H9 (cell line): ENCODE results near the gene CLEC2L. TPM values are rescaled to one million over a fixed set of nuclear protein-coding genes. Genes with fewer than 3 reads are reported as not detected.
A peak's percentile ranks its signal among the peaks of the same experiment; 100 is the strongest.

Source experiments
- DNase-seq: peaks from one replicate; pipeline ENCODE4 v3.0.0-alpha.2; 2017
- H2AFZ ChIP-seq: one replicate; pipeline ENCODE4 v1.6.1; 2013; ENCODE audit warnings: mild to moderate bottlenecking, low read length, control low read depth, moderate library complexity
- H2AK5ac ChIP-seq: 2 replicates; pipeline ENCODE4 v1.6.1; 2013; ENCODE audit warnings: low read length, control low read depth, mixed read lengths; ENCODE audit not compliant: insufficient read length
- H2BK120ac ChIP-seq: one replicate; pipeline ENCODE4 v1.6.1; 2013; ENCODE audit warnings: low read depth, mild to moderate bottlenecking, low read length, control low read depth, inconsistent platforms; ENCODE audit not compliant: poor library complexity, severe bottlenecking
- H2BK12ac ChIP-seq: 2 replicates; pipeline ENCODE4 v1.6.1; 2013; ENCODE audit warnings: low read length, control low read depth, mixed read lengths, low read depth; ENCODE audit not compliant: insufficient read length
- H2BK15ac ChIP-seq: 2 replicates; pipeline ENCODE4 v1.6.1; 2013; ENCODE audit warnings: low read depth, low read length, control low read depth
- H2BK20ac ChIP-seq: one replicate; pipeline ENCODE4 v1.6.1; 2013; ENCODE audit warnings: low read depth, mild to moderate bottlenecking, low read length, control low read depth, inconsistent platforms; ENCODE audit not compliant: poor library complexity, severe bottlenecking
- H2BK5ac ChIP-seq: 2 replicates; pipeline ENCODE4 v1.6.1; 2013; ENCODE audit warnings: low read length, control low read depth, mixed read lengths; ENCODE audit not compliant: insufficient read length
- H3K14ac ChIP-seq: 2 replicates; pipeline ENCODE4 v1.6.1; 2013; ENCODE audit warnings: low read length, control low read depth; ENCODE audit not compliant: insufficient read depth
- H3K18ac ChIP-seq: 2 replicates; pipeline ENCODE4 v1.6.1; 2013; ENCODE audit warnings: low read depth, mild to moderate bottlenecking, mixed read lengths, low read length, control low read depth; ENCODE audit not compliant: insufficient read length
- H3K23ac ChIP-seq: 2 replicates; pipeline ENCODE4 v1.6.1; 2013; ENCODE audit warnings: low read length, control low read depth, mixed read lengths, low read depth; ENCODE audit not compliant: insufficient read length
- H3K23me2 ChIP-seq: 2 replicates; pipeline ENCODE4 v1.6.1; 2013; ENCODE audit warnings: low read depth, mild to moderate bottlenecking, mixed read lengths, low read length, control low read depth; ENCODE audit not compliant: insufficient read length, poor library complexity, severe bottlenecking
- H3K27ac ChIP-seq: 2 replicates; pipeline ENCODE4 v1.5.1; 2013; ENCODE audit warnings: low read length, control low read depth, mixed read lengths, low read depth; ENCODE audit not compliant: insufficient read length
- H3K27me3 ChIP-seq: 2 replicates; pipeline ENCODE4 v1.6.1; 2013; ENCODE audit warnings: low read length, control low read depth, inconsistent platforms; ENCODE audit not compliant: insufficient read depth
- H3K4ac ChIP-seq: 2 replicates; pipeline ENCODE4 v1.6.1; 2013; ENCODE audit warnings: low read depth, mild to moderate bottlenecking, control low read depth, inconsistent platforms, low read length, moderate library complexity
- H3K4me1 ChIP-seq: 2 replicates; pipeline ENCODE4 v1.6.1; 2013; ENCODE audit warnings: low read length, control low read depth, inconsistent platforms; ENCODE audit not compliant: insufficient read depth
- H3K4me2 ChIP-seq: 2 replicates; pipeline ENCODE4 v1.6.1; 2013; ENCODE audit warnings: low read length, control low read depth, mixed read lengths; ENCODE audit not compliant: insufficient read length, insufficient read depth
- H3K56ac ChIP-seq: 2 replicates; pipeline ENCODE4 v1.6.1; 2013; ENCODE audit warnings: low read depth, mild to moderate bottlenecking, mixed read lengths, low read length, control low read depth; ENCODE audit not compliant: insufficient read length
- H3K79me1 ChIP-seq: 2 replicates; pipeline ENCODE4 v1.6.1; 2013; ENCODE audit warnings: low read depth, mild to moderate bottlenecking, moderate library complexity, low read length, control low read depth, inconsistent platforms; ENCODE audit not compliant: insufficient read depth, poor library complexity, severe bottlenecking
- H3K79me2 ChIP-seq: 2 replicates; pipeline ENCODE4 v1.6.1; 2013; ENCODE audit warnings: low read length, control low read depth, inconsistent platforms; ENCODE audit not compliant: insufficient read depth
- H3K9ac ChIP-seq: 2 replicates; pipeline ENCODE4 v1.6.1; 2013; ENCODE audit warnings: low read length, control low read depth, mixed read lengths; ENCODE audit not compliant: insufficient read length; ENCODE audit errors: extremely low read depth
- H3K9me3 ChIP-seq: one replicate; pipeline ENCODE4 v1.6.1; 2013; ENCODE audit warnings: low read depth, low read length, inconsistent platforms; ENCODE audit not compliant: control insufficient read depth
- H3T11ph ChIP-seq: one replicate; pipeline ENCODE4 v1.6.1; 2013; ENCODE audit warnings: mild to moderate bottlenecking, low read length, control low read depth, inconsistent platforms
- H4K20me1 ChIP-seq: one replicate; pipeline ENCODE4 v1.6.1; 2013; ENCODE audit not compliant: control insufficient read depth, insufficient read length, insufficient read depth
- H4K5ac ChIP-seq: 2 replicates; pipeline ENCODE4 v1.6.1; 2013; ENCODE audit warnings: low read depth, mild to moderate bottlenecking, mixed read lengths, low read length, control low read depth; ENCODE audit not compliant: insufficient read length
- H4K8ac ChIP-seq: replicated peaks from 2 replicates; pipeline ENCODE4 v1.6.1; 2013; ENCODE audit warnings: low read length, control low read depth, mixed read lengths, low read depth; ENCODE audit not compliant: insufficient read length
- H4K91ac ChIP-seq: 2 replicates; pipeline ENCODE4 v1.6.1; 2013; ENCODE audit warnings: low read depth, mild to moderate bottlenecking, moderate library complexity, mixed read lengths, low read length, control low read depth; ENCODE audit not compliant: insufficient read length
- H3K27ac Mint-ChIP-seq, 3 experiments: 2 replicates in 2 of 3; 3 replicates in 1 of 3; pipeline ENCODE4 v1.8.0; 2020 to 2021; ENCODE audit warnings: mixed read lengths in 3 of 3, mild to moderate bottlenecking in 1 of 3, moderate library complexity in 1 of 3
- H3K27me3 Mint-ChIP-seq: 2 replicates; pipeline ENCODE4 v1.8.0; 2021; ENCODE audit warnings: low read depth, mild to moderate bottlenecking, moderate library complexity, mixed read lengths
- H3K36me3 Mint-ChIP-seq, 3 experiments: 2 replicates in 2 of 3; 3 replicates in 1 of 3; pipeline ENCODE4 v1.8.0; 2020 to 2021; ENCODE audit warnings: low read depth in 3 of 3, mixed read lengths in 3 of 3; ENCODE audit not compliant: insufficient read depth in 1 of 3
- H3K4me1 Mint-ChIP-seq, 2 experiments: 2 replicates each; pipeline ENCODE4 v1.8.0; 2020; ENCODE audit warnings: mixed read lengths in 2 of 2
- H3K4me3 Mint-ChIP-seq, 2 experiments: 2 replicates in 1 of 2; 3 replicates in 1 of 2; pipeline ENCODE4 v1.8.0; 2020 to 2021; ENCODE audit warnings: mild to moderate bottlenecking in 2 of 2, mixed read lengths in 2 of 2, moderate library complexity in 1 of 2
- H3K9me3 Mint-ChIP-seq, 2 experiments: 2 replicates in 1 of 2; 3 replicates in 1 of 2; pipeline ENCODE4 v1.8.0; 2020; ENCODE audit warnings: mild to moderate bottlenecking in 2 of 2, mixed read lengths in 2 of 2, moderate library complexity in 1 of 2
- CTCF ChIP-seq: fragments of 200-600 bp; sonication (generic); conservative IDR thresholded peaks from 3 replicates; pipeline ENCODE4 v1.8.0; 2021; ENCODE audit warnings: antibody characterized with exemption, mild to moderate bottlenecking
- WGBS: extraction: QIAGEN DNeasy Blood & Tissue Kit; methylation state at CpG from one replicate; pipeline ENCODE4 v1.1.7; 2013; ENCODE audit warnings: missing lambda C conversion rate, low lambda C conversion rate, mixed read lengths; ENCODE audit not compliant: insufficient read length; ENCODE audit errors: extremely low coverage; 5-methylcytosine and 5-hydroxymethylcytosine counted together
- total RNA-seq: library from RNA; stranded (reverse); gene quantifications from 2 replicates; pipeline ENCODE4 v1.2.1, GENCODE V29; 2021

Gene CLEC2L
- total RNA-seq, 1 experiment from 2014 or later: 0.74 TPM

- H3K79me1 ChIP-seq: no peaks in the 10 kb centered on the region
- no peaks in the 10 kb centered on the region for H3K23me2 ChIP-seq
- WGBS: no CpG with 5 or more reads among the region's 21 CpGs
- H2BK15ac ChIP-seq: no peak overlapping the region
- no peak overlapping the region for H3K56ac ChIP-seq
- H3K4me2 ChIP-seq: no peak overlapping the region
- H3K79me2 ChIP-seq: no peaks in the 10 kb centered on the region
- peak overlapping the region; percentile 27 for H3K18ac ChIP-seq
- H3K27ac Mint-ChIP-seq: no peak overlapping the region; a peak in 1 of 7 replicates
- H2BK12ac ChIP-seq: no peak overlapping the region
- H3K27me3 Mint-ChIP-seq: peaks cover 12% of the 10 kb centered on the region
- no peak overlapping the region for H2BK5ac ChIP-seq
- peaks cover 28 to 37% of the 10 kb centered on the region in 2 experiments for H3K4me1 Mint-ChIP-seq
- peak; percentile 59 for DNase-seq
- H4K5ac ChIP-seq: no peak overlapping the region
- H3K9me3 ChIP-seq: no peaks in the 10 kb centered on the region
- no peaks in the 10 kb centered on the region for H4K20me1 ChIP-seq
- no peak overlapping the region for H4K8ac ChIP-seq
- no peak overlapping the region for H4K91ac ChIP-seq
- no peaks in the 10 kb centered on the region; a peak in 1 of 7 replicates for H3K36me3 Mint-ChIP-seq
- no peak overlapping the region for H2AK5ac ChIP-seq
- H3K9ac ChIP-seq: no peak overlapping the region
- H2BK120ac ChIP-seq: no peak overlapping the region
- H3K27me3 ChIP-seq: no peaks in the 10 kb centered on the region
- H2BK20ac ChIP-seq: no peak overlapping the region
- H2AFZ ChIP-seq: no peak overlapping the region
- peak overlapping the region in 1 of 2 experiments; percentile 17; a peak in 1 of 5 replicates for H3K4me3 Mint-ChIP-seq
- no peak overlapping the region for H3T11ph ChIP-seq
- no peak for TF ChIP-seq CTCF
- peak overlapping the region; percentile 8; the same call in 1 of the 2 replicates for H3K14ac ChIP-seq
- peaks cover 6% of the 10 kb centered on the region; the same call in 1 of the 2 replicates for H3K4me1 ChIP-seq
- H3K9me3 Mint-ChIP-seq: no peaks in the 10 kb centered on the region
- H3K4ac ChIP-seq: no peak overlapping the region
- no peak overlapping the region for H3K27ac ChIP-seq
- H3K23ac ChIP-seq: no peak overlapping the region
Measured at GRCh38 chr7:139541600-139542307, 18.3 kb downstream of the CLEC2L start.
